Cerebellar nuclear complex (tissue), 1 donor: ENCODE measurements around the gene HTR1E.
A peak's percentile ranks its signal among the peaks of the same experiment; 100 is the strongest.
"Not testable (repeated sequence)": the region's sequence is repeated elsewhere in the genome, so short reads cannot be mapped to it uniquely, and the experiment has no call there.

ENCODE experiments used
- DNase-seq, 2 experiments: peaks; one replicate each; lab custom pipeline; 2025; lab: John Stamatoyannopoulos, UW

The HTR1E gene, protein sequence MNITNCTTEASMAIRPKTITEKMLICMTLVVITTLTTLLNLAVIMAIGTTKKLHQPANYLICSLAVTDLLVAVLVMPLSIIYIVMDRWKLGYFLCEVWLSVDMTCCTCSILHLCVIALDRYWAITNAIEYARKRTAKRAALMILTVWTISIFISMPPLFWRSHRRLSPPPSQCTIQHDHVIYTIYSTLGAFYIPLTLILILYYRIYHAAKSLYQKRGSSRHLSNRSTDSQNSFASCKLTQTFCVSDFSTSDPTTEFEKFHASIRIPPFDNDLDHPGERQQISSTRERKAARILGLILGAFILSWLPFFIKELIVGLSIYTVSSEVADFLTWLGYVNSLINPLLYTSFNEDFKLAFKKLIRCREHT

DNA sequence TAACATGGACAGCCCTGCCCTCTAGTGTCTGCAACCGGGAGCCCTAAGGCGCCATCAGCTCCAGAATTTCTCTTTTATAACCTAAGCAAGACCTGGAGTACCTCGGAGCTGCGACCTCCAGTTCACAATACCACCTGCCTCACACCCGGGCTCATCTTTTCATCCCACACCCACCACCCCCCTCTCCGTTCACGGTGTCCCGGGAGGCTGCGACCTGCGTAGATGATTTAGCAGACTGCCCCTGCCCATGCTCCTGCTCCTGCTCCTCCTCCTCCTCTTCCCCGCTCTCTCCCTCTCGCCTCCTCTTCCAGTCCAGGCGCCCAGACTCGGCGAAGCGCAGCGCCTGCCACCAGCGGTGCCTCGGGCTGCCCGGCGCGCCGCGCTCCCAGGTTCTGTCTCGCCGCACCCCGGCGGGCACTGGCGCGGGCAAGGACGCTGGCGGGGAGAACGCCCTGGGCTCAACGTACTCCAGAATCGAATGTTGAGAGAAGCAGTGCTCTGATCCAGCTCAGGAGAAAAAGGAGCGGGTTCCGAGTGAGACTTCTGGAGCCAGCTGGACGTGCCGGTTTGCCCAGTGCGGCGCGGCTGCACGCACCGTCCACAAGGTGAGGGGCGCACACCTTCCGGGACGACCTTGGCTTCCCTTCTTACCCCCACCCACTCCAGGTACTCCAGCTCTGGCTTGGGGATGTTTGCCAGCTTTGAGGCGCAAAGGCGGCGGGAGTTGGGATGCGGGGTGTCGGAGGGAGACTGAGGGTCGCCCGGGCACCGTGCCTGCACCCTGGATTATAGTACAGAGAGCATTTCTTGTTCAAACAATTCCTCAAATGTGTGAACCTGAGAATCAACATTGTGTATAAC lies at the start of gene HTR1E:
HTR1E (plus strand) TSS at position 310 of the 861 bp plus-strand sequence. CDS start 77,807 bp downstream, outside the sequence.
- DNase-seq: peak in 1 of 2 experiments; percentile 16

DNA sequence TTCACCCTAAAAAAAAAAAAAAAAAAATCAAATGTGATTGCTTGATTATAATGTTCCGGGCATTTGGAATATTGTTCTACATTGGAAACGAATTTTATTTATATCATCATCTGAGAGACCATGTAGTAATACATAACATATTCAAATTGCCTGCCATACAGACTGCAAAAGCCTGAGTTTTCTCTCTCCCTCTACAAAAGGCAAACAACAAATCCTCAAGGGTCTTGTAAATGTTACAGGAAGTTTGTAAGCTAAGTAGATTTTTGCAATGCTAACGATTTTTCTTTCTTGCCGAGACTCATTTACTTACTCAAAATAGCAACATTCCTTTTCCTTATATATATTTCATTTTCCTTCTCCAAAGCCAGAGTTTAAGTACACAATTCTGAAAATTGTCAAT lies 49.0 kb upstream of the HTR1E start:
- no peak for DNase-seq

DNA sequence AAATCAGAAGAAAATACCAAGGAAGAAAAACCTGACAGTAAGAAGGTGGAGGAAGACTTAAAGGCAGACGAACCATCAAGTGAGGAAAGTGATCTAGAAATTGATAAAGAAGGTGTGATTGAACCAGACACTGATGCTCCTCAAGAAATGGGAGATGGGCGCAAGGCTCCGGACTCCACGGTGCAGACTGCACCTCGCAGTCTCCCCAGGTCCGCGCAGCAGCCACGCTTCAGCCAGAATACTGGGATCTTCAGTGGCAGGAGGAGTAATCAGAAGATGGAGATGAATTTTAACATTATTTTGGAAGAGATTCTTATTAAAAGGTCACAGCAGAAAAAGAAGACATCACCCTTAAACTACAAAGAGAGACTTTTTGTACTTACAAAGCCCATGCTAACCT lies 40.1 kb upstream of the HTR1E start:
- not testable (repeated sequence) for DNase-seq

DNA sequence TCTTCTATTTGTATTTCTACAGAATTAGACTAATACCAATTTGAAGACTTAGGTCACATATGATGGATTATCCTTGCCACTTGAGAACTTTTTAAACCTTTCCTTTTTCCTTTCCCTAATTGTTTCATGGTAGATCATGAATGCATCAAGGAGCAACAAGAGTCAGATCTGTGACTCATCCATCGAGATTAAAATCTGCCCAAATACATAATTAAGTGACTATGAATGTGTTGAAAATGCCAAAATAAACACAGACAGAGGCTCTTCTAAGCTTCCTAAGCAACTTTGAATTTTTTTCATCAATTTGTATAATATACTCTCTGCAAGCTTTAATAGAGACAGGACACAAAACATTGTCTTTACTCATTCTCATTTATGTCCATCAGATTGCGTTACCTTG lies 23.5 kb upstream of the HTR1E start:
- no peak for DNase-seq

DNA sequence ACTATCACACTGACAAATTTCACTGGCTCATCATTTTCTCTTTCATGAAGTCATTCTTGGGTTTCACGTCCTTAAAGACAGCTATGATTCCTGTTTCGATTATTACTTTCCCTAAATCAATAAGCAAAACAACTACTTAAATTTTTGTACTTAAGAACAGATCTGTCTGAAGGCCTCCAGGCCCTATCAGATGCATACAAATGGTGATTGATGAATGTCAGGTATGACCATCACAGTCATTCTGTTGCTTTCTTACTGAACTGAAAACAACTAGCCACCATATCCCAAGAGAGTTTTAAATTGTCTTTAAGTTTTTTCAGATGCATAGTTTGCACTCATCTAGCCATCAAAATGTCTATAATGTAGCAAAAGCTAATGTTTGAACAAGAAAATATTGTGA lies 20.9 kb upstream of the HTR1E start:
- DNase-seq: no peak

DNA sequence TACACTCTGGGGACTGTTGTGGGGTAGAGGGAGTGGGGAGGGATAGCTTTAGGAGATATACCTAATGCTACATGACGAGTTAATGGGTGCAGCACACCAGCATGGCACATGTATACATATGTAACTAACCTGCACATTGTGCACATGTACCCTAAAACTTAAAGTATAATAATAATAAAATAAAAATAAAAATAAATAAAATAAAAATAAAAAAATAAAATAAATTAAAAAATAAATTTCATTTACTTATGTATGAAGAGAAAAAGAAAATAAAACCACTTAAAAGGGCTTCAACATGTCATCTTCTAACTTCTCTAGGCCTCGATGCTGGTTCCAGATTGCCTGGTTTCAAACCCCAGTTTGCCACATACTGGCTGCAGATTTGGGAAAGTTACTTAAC lies 10.2 kb upstream of the HTR1E start:
- DNase-seq: not testable (repeated sequence)

DNA sequence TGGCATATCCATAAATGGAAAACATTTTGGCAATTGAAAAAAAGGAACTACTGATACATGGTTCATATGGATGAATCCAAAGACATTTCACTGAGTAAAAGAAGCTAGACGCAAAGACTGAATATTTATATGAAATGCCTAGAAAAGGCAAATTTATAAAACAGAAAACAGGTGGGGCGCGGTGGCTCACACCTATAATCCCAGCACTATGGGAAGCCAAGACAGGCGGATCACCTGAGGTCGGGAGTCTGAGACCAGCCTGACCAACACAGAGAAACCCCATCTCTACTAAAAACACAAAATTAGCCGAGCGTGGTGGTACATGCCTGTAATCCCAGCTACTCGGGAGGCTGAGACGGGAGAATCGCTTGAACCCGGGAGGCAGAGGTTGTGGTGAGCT lies 9.5 kb upstream of the HTR1E start:
- DNase-seq: not testable (repeated sequence)

DNA sequence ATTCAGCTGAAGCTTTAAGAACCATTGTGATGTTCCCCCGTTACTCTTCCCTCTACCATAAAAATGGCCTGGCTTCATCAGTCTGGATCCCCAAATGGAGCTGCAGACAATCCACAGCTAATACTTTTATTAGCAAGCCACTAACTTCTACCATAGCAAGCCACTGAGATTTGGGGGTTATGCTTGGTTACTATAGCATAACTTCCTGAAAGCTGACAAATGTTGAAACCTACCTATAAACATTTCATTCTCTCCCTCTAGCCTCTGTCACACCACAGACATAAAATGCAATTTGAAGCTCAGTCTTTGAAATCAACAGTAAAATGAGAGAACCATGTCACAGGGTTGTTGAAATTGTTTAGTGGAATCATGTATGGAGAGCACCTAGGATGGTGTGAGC lies 3.0 kb upstream of the HTR1E start:
- DNase-seq: no peak

DNA sequence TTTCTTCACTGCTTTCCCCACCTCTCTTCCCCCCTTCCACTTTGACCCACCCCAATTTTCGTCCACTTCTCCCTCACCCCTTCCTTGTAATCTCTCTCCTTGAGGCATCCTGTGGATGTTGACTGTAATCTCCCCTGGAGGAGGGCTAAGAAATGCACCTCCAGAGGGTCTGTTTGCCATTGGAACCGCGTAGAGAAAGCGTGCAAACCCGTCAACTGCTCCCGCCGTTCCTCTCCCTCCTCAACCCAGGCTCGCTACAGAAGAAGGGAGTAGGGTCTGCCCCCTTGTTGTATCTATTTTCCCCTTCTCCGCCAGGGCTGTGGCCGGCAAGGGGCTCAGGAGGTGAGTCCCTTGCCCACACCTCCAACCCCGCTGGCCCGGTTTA lies 502 bp upstream of the HTR1E start:
- DNase-seq: no peak

DNA sequence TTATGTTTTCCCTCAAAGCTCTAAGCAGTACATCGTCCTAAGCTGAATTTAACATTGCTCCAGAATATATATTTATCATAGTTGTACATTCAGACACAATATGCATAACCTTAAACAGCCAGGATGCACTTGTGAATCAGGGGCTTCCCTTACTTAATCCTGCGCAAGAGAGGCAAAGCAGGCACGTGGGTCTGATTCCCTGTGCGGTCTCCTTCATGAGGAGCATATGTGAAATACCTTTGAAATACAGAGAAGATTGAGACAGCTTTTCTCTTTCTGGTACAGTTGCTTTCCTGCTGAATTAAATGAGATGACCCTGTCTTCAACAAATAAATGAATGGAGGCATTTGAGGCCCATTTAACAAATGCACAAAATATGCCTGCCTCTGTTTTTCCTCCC lies 1.5 kb downstream of the HTR1E start:
- DNase-seq: no peak

DNA sequence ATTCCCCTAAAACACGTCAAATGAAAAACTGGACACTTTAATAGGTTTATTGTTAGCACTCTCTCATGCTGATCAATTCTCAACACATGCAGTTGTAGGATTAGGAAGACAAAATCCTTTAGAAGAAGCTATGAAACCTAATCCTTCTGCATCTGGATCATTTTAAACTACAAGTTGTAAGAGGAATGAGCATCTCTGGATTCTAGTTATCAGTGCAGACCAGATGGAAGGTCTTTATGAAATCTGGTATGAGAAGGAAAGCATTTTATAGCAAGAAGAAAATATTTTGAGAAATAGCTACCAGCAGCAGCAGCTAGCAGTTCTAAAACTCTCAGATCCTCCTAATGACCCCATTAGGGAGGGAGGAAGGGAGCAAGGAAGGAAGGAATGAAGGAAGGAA lies 4.1 kb downstream of the HTR1E start:
- DNase-seq: no peak

DNA sequence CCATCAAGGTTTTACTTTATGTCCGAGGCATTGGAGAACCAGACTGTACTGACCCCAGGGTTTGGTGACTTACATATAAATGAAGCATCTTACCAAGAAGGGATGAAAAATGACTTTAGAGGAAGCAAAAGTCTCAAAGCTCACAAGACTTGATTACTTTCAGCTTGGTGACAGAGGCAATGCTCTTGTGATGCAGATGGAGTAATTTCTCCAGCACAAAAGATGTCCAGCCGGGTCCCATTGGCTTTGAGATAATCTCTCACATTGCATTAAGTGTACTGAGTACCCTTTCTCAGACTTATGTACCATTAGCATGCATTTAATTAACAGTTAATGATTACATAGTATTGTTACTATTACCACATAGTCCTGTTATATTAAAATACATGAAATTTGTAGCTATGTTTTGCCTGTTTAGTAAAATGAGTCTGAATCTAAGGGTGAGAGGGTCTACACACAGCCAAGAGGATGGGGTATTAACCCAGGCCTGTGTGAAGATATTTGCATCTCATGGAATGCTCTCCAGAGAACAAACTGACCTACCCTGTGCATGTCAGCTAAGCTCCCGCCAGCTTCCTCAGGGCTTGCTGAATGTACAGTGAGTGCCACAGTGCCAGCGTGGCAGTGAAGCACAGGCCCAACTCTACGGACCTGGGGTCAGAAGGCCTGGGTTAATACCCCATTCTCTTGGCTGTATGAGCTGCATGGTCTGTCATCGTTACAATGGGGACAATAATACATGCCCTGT lies 5.6 kb downstream of the HTR1E start:
- DNase-seq: no peak

DNA sequence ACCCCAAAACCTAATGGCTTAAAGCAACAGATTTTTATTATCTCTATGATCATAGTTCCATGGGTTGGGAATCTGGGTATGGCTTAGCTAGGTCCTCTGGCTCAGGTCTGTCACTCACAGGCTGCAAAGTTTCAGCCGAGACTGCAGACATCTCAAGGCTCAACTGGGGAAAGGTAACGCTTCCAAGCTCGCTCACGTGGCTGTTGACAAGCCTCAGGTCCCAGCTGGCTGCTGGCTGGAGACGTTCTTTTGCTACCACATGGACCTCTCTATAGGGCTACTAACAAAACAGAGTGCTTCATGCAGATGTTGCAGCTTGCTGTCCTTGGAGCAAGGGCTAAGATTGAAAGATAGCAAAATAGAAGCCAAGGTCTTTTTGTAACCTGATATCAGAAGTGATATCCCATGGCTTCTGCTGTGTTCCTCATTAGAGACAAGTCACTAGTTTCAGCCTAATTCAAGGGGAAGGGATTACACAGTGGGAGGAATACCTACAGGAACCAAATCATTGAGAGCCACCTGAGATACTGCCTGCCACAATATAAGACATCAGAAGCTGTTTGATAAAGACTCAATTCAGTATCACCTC lies 6.6 kb downstream of the HTR1E start:
- DNase-seq: no peak

DNA sequence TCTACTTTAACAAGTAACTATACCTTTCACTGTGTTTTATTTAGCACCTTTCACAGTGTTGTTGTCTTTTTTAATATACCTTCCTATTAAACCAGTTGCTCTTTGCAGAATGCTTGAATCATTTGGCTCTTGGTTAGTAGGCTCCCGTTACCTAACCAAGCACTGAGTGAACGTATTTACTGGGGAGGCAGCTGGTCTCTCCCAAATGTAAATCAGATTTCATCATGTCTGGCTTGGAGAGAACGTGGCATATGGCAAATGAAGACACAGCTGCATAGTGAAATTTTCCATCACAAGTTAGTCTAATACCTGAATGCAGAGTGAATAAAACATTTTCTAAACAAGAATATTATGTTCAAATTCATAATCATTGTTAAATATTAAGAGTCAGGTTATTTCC lies 12.4 kb downstream of the HTR1E start:
- no peak for DNase-seq

DNA sequence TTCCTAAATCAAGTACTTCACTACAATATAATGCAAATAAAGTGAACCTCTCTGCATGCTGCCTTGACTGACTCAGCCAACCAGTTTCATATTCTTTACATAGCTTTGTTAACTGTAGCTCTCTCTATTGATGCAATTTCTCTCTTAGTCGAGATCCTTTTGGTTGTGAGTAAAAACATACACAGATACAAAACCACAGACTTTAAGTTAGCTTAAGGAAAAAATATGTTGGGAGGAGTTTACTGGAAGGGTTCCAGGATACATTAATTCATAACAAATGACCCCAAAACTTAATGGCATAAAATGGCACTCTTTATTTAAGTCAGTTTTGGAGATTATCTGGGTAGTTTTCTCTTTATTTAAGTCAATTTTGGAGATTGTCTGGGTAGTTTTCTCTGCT lies 15.7 kb downstream of the HTR1E start:
- no peak for DNase-seq

DNA sequence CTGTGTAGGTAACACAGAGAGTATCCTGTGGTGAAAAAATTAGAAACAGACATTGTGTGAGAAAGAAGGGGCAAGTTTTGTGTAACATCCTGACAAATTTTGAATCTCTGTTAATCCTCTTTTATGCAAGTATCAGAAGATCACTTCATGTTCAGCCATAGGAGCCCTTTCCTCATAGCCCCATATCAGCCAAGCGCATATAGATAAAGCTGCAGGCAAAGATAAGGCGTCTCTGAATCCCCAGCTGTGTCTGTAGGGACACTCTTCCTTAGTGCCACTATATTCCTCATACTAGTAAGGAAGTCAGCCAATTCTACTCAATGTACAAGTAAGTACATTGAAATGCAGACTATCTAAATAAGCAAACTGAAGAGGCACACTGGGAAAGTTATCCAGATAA lies 22.3 kb downstream of the HTR1E start:
- no peak for DNase-seq

DNA sequence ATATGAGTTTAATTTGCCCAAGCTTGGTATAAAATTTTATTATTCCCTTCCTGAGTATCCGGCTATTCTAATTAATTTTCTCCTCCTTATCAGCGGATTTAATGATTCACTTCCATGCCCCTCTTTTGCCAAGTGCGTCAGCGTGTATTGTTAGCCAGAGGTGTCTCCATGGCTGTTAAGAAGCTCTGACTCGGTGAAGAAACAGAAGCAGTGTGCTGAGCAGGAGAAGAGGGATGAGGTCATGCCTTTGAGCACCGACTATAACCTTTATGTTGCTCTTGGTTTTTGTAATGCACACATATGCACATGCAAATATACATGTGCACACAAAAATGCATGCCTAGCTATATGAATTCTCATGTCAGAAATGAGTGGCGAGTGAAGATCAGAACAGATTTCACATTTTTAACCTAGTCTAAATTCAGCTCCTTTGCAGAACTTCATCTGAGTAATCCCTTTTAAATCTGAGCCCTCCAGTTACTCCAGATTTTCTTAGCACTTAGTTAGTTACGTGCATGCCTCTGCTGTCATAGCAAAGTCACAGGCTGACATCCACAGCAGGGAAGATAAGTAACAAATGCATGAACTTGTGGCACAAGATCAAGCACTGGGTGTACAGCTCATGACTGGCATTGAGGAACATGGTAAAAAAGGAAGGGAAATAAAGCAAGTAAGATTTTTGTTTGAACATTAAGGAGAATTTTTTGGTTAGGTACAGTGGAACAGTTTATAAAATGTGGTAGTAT lies 24.3 kb downstream of the HTR1E start:
- DNase-seq: no peak

DNA sequence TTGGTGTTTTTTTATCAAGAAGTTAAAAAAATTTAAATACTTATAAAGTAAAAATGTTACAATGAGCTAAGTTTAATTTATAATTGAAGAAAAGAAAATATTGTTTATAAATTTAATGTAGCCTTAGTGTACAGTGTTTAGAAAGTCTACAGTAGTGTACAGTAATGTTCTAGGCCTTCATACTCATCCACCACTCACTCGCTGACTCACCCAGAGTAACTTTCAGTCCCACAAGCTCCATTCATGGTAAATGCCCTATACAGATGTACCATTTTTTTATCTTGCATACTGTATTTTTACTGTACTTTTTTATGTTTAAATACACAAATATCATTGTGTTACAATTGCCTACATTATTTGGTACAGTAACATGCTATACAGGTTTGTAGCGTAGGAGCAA lies 26.0 kb downstream of the HTR1E start:
- DNase-seq: no peak

DNA sequence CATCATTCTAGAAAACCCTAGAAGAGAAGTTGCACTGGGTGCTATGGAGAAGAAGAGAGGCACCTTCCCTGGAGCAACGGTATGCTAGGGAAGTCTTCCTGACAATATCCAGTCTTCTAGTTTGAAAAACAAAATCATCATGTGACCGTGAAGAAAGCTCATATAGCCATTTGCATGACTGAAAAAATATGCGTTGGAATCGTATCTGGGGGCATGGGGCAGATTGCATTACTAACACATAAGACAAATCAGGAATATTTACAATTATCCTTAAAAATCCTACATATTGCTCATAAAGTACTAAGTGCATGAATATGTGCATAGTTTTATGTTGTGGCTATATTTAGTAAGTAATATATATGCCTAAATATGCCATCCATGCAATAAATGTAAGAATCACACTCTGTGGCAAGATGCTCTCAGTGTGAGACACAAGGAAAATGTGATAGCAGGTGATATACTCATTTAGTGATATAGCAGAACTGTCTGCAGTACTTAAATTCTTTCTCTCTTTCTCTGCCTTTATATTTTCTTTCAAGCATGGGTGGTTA lies 26.8 kb downstream of the HTR1E start:
- DNase-seq: no peak

DNA sequence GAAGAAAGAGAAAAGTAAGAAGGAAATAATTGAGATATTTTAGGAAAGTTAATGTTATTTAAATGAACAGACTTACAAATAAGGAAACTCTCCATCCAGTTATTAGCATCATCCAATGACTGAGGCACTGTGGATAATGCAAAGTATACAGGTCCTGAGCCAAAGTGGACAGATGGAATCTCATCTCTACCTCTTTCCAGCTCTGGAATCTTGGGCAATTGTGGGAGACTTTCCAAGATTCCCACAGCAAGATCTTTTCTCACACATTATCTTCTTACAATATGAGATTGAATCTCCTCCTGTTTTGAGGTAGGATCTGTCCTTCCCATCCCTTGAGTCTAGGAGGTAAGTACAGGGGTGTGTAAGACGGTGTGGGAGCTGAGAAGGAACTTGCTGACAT lies 28.9 kb downstream of the HTR1E start:
- DNase-seq: no peak

DNA sequence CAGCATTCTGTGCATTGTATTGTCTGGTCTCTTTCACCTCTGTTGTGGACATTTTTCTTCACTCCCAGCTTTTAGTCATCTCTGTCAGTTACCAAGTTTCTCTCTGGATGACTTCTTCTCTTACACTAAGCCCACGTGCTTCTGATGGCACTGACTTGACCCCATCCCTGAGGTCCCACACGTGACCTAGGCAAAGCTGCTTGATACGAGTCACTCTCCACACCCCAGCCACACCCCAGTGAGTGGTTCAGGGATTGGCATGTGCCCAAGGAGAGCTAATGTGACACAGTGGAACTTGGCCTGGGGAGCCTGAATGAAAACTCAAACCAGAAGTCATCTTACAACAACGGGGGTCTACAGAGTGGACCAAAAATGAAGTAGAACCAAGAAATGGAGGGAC lies 32.2 kb downstream of the HTR1E start:
- no peak for DNase-seq
